Astrocyte of the cerebellum (primary cell): ENCODE results near the gene KIF5C.

Source experiments
- DNase-seq: peaks from one replicate; pipeline ENCODE4 v3.0.0-alpha.2; 2011; ENCODE audit warnings: low read depth
- H3K4me3 ChIP-seq: 2 replicates; pipeline ENCODE4 v1.5.1; 2011; ENCODE audit warnings: mild to moderate bottlenecking, low read depth, low read length, moderate library complexity
- in situ Hi-C: cut with HindIII; loops from 2 replicates; pipeline ENCODE4 v1.10.0; 2017; ENCODE audit warnings: low sequenced_read_pairs
- TF ChIP-seq, protein P1 (sequence below): IDR thresholded peaks from 2 replicates; pipeline ENCODE4 v1.5.1; 2012; ENCODE audit warnings: low read length, low read depth, moderate library complexity, mild to moderate bottlenecking; ENCODE audit errors: missing control alignments

The KIF5C gene

GRCh38 chr2:149059822-149060221 is 184.8 kb downstream of the KIF5C start:
- no peak overlapping the region for H3K4me3 ChIP-seq
- TF ChIP-seq, protein P1, sequence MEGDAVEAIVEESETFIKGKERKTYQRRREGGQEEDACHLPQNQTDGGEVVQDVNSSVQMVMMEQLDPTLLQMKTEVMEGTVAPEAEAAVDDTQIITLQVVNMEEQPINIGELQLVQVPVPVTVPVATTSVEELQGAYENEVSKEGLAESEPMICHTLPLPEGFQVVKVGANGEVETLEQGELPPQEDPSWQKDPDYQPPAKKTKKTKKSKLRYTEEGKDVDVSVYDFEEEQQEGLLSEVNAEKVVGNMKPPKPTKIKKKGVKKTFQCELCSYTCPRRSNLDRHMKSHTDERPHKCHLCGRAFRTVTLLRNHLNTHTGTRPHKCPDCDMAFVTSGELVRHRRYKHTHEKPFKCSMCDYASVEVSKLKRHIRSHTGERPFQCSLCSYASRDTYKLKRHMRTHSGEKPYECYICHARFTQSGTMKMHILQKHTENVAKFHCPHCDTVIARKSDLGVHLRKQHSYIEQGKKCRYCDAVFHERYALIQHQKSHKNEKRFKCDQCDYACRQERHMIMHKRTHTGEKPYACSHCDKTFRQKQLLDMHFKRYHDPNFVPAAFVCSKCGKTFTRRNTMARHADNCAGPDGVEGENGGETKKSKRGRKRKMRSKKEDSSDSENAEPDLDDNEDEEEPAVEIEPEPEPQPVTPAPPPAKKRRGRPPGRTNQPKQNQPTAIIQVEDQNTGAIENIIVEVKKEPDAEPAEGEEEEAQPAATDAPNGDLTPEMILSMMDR: no peak
- in situ Hi-C loops: no loop called here
- DNase-seq: no peak

DNA sequence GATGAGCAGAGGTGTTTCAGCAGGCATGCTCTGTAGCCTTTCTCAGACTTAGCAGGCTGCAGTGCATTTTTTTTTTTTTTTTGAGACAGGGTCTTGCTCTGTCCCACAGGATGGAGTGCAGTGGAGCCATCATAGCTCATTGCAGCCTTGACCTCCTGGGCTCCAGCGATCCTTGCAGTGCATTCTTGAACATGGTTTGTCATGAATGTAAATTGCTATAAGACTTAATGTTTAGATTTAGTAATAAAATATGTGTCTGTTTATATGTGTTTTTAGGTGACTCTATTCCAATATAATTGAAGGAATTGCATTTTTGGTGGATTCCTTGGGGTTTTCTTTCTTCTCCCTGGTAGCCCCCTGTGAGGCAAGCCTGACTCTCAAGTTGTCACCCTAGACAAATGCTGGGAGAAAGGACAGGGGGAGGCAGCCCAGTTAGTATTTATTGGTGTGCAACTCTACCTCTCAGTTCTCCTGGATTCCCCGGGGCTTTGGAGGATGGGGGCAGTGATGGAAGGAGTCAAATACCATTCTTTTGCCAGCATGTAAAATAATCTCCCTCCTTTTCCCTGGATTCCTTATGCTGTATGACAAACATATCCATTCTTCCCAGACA is 186.2 kb downstream of the KIF5C start:
- no peak for DNase-seq
- TF ChIP-seq, protein P1: no peak
- in situ Hi-C loops: no loop called here
- H3K4me3 ChIP-seq: no peak overlapping the region

DNA sequence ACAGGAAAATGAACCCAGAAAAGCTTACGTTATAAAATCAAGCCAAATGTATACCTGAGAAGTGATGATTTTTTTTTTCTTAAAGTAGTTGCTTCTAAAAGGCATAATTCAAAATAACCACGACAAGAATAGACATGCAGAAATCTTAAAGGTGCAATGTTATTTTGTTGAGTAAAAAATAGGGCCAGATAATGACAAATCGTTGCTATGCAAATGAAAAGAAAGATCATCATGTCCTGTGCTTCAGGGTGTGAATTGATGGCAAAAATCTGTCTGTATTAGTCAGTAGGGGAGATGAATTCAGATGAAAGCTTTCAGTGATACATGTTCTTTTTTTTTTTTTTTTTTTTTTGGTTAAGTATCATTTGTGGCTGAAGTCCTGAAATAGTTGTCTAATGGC is 187.5 kb downstream of the KIF5C start:
- in situ Hi-C loops: no loop called here
- H3K4me3 ChIP-seq: no peak overlapping the region

DNA sequence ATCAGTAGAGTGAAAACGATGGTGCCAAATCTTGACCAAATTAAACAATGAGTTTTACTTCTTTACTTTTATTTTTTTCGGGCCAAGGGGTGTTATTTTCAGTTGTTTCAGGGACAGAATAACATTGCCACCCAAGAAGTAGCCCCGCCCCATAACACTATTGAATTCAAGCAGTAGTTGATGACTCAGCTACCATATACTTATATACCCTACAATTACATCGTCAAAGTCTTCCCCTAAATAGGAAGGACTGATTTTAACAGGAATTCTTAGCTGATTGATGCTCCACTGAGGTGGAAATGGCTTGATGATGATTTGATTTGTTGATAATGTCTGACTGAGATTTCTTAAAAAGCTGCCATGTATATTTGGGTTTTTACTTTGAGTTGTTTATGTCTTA is 188.2 kb downstream of the KIF5C start:
- TF ChIP-seq, protein P1: no peak
- in situ Hi-C loops: no loop called here
- no peak for DNase-seq
- no peak overlapping the region for H3K4me3 ChIP-seq

More for the DNA sequence above, 187.5 kb downstream of the KIF5C start:
- no peak for DNase-seq
- TF ChIP-seq, protein P1: no peak

GRCh38 chr2:149064365-149064841 is 189.4 kb downstream of the KIF5C start:
- in situ Hi-C loops: no loop called here
- H3K4me3 ChIP-seq: no peak overlapping the region
- TF ChIP-seq, protein P1: no peak
- no peak for DNase-seq

GRCh38 chr2:149064856-149065630 is 190.0 kb downstream of the KIF5C start:
- H3K4me3 ChIP-seq: no peak overlapping the region
- in situ Hi-C loops: no loop called here
- TF ChIP-seq, protein P1: no peak
- no peak for DNase-seq
